Panc1 (cell line): Measurements from ENCODE around the gene CPLX1. TPM values are rescaled to one million over a fixed set of nuclear protein-coding genes. Genes with fewer than 3 reads are reported as not detected.

Source experiments
- ATAC-seq: fragments of 200-7000 bp; cut with Tn5 transposase; 2 replicates; pipeline ENCODE4 v1.9.1; 2020; ENCODE audit warnings: mild to moderate bottlenecking, moderate library complexity
- BruUV-seq: library from RNA; stranded (reverse); fragments of 400-500 nt; replicated peaks from 2 replicates; lab custom pipeline; 2021; lab: Mats Ljungman, UMichigan
- CTCF ChIA-PET: fragments of 300-600 bp; sonication (Branson Sonifier 250); formaldehyde crosslinking; loops from one replicate; lab custom pipeline; 2022; ENCODE audit warnings: antibody characterized with exemption; lab: Charles Lee
- POLR2A ChIA-PET: fragments of 300-600 bp; sonication (Branson Sonifier 250); formaldehyde crosslinking; loops from one replicate; lab custom pipeline; 2022; ENCODE audit warnings: antibody characterized with exemption; lab: Charles Lee
- DNase-seq: peaks from one replicate; pipeline ENCODE4 v3.0.0-alpha.2; 2010; ENCODE audit warnings: low read depth, low spot score
- H3K27ac ChIP-seq: 2 replicates; pipeline ENCODE4 v1.5.1; 2011; ENCODE audit warnings: mild to moderate bottlenecking, low read length, inconsistent platforms
- H3K27me3 ChIP-seq: fragments of 200-500 bp; sonication (Bioruptor generic); 2 replicates; pipeline ENCODE4 v1.6.0; 2014; ENCODE audit warnings: low read length, inconsistent platforms; ENCODE audit not compliant: control insufficient read depth, insufficient read depth
- H3K36me3 ChIP-seq: fragments of 200-500 bp; sonication (Bioruptor generic); 2 replicates; pipeline ENCODE4 v1.5.1; 2014; ENCODE audit warnings: inconsistent platforms, mild to moderate bottlenecking, low read length, moderate library complexity; ENCODE audit not compliant: control insufficient read depth, insufficient read depth
- H3K4me1 ChIP-seq: 2 replicates; pipeline ENCODE4 v1.5.1; 2011; ENCODE audit warnings: inconsistent platforms, mild to moderate bottlenecking, low read length, moderate library complexity; ENCODE audit not compliant: control insufficient read depth, insufficient read depth
- H3K4me3 ChIP-seq, 2 experiments: 2 replicates each; pipeline ENCODE4 v1.5.1; 2011 to 2012; ENCODE audit warnings: low read depth in 2 of 2, low read length in 2 of 2, mild to moderate bottlenecking in 2 of 2, inconsistent platforms in 1 of 2, moderate library complexity in 1 of 2
- H3K9me3 ChIP-seq: fragments of 200-500 bp; sonication (Bioruptor generic); 2 replicates; pipeline ENCODE4 v1.5.1; 2014; ENCODE audit warnings: low read depth, mild to moderate bottlenecking, inconsistent platforms, low read length, moderate library complexity; ENCODE audit not compliant: control insufficient read depth, insufficient read depth
- POLR2AphosphoS5 ChIP-seq: IDR thresholded peaks from 2 replicates; pipeline ENCODE4 v1.6.1; 2012; ENCODE audit warnings: mild to moderate bottlenecking, low read depth, low read length, moderate library complexity
- SIN3A ChIP-seq: IDR thresholded peaks from 2 replicates; pipeline ENCODE4 v1.6.1; 2012; ENCODE audit warnings: low read depth, mild to moderate bottlenecking, low read length, moderate library complexity, borderline replicate concordance; ENCODE audit not compliant: insufficient read depth
- TCF7L2 ChIP-seq: IDR thresholded peaks from 2 replicates; pipeline ENCODE4 v1.6.1; 2011; ENCODE audit warnings: mild to moderate bottlenecking, low read depth, low read length, inconsistent platforms
- in situ Hi-C: cut with HindIII; loops from 2 replicates; pipeline ENCODE4 v1.10.0; 2016; ENCODE audit warnings: low sequenced_read_pairs, low pct_unique_long_range_greater_than_20kb
- intact Hi-C: fragments of 100-400 bp; cut with micrococcal nuclease; formaldehyde crosslinking; loops from one replicate; pipeline ENCODE4 v1.10.0; 2022; ENCODE audit not compliant: unreplicated experiment
- total RNA-seq: library from RNA; stranded (reverse); gene quantifications from one replicate; pipeline ENCODE4 v1.2.1, GENCODE V29; 2021; ENCODE audit not compliant: unreplicated experiment
- TF ChIP-seq, protein P1 (sequence below): fragments of 450-650 bp; IDR thresholded peaks from 2 replicates; pipeline ENCODE4 v1.5.1; 2017; ENCODE audit warnings: mild to moderate bottlenecking
- TF ChIP-seq, protein P2 (sequence below), 2 experiments: IDR thresholded peaks; 2 replicates each; pipeline ENCODE4 v1.6.1; 2011 to 2012; ENCODE audit warnings: low read depth in 2 of 2, control low read depth in 1 of 2, low read length in 1 of 2, mild to moderate bottlenecking in 1 of 2, moderate library complexity in 1 of 2; ENCODE audit not compliant: insufficient read depth in 1 of 2

CPLX1 gene
- total RNA-seq, 1 experiment from 2014 or later: 6.7 TPM

DNA sequence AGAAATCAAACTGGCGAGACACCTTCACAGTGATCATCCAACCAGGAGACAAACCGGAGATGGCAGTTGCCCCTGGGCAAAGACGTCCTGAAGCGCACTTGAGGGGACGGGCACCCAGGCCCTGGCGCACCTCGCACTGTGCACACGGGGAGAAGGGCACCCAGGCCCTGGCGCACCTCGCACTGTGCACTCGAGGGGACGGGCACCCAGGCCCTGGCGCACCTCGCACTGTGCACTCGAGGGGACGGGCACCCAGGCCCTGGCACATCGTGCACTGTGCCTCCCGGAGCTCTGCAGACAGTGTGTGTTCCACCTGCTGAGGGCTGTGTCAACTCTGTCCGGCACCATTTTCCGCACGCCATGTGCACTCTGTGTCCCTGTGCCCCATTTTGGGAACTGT lies 34.6 kb upstream of the CPLX1 start:
- POLR2A ChIA-PET: no interaction called here
- H3K9me3 ChIP-seq: no peaks in the 10 kb centered on the region

DNA sequence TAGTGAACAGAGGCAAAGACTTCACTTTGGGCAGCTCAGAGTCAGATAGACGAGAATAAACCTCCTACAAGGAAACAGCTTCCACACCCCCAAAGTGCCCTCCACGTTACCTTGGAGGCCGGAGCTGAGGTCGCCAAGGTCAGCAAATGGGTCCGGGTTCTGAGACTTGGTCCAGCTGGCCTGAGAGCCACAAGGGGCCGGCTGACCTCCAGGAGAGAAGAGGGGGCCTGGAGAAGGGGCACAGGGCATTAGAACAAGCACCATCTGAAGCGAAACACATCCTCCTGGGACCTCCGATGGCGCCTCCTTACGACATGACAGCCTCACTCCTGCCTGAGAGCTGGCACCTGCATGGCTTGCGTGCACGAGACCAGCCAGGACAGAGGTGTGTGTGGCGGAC lies 33.6 kb upstream of the CPLX1 start:
- DNase-seq (no peak), ATAC-seq (no peak)
- no peak overlapping the region for H3K4me3 ChIP-seq
- H3K27ac ChIP-seq: no peak overlapping the region
- in situ Hi-C loops (no loop called here), intact Hi-C loops (no loop called here)
- POLR2A ChIA-PET: no interaction called here
- no peaks in the 10 kb centered on the region for H3K9me3 ChIP-seq
- CTCF ChIA-PET: no interaction called here
- TF ChIP-seq, protein P1, sequence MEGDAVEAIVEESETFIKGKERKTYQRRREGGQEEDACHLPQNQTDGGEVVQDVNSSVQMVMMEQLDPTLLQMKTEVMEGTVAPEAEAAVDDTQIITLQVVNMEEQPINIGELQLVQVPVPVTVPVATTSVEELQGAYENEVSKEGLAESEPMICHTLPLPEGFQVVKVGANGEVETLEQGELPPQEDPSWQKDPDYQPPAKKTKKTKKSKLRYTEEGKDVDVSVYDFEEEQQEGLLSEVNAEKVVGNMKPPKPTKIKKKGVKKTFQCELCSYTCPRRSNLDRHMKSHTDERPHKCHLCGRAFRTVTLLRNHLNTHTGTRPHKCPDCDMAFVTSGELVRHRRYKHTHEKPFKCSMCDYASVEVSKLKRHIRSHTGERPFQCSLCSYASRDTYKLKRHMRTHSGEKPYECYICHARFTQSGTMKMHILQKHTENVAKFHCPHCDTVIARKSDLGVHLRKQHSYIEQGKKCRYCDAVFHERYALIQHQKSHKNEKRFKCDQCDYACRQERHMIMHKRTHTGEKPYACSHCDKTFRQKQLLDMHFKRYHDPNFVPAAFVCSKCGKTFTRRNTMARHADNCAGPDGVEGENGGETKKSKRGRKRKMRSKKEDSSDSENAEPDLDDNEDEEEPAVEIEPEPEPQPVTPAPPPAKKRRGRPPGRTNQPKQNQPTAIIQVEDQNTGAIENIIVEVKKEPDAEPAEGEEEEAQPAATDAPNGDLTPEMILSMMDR: no peak
- TF ChIP-seq, protein P2, sequence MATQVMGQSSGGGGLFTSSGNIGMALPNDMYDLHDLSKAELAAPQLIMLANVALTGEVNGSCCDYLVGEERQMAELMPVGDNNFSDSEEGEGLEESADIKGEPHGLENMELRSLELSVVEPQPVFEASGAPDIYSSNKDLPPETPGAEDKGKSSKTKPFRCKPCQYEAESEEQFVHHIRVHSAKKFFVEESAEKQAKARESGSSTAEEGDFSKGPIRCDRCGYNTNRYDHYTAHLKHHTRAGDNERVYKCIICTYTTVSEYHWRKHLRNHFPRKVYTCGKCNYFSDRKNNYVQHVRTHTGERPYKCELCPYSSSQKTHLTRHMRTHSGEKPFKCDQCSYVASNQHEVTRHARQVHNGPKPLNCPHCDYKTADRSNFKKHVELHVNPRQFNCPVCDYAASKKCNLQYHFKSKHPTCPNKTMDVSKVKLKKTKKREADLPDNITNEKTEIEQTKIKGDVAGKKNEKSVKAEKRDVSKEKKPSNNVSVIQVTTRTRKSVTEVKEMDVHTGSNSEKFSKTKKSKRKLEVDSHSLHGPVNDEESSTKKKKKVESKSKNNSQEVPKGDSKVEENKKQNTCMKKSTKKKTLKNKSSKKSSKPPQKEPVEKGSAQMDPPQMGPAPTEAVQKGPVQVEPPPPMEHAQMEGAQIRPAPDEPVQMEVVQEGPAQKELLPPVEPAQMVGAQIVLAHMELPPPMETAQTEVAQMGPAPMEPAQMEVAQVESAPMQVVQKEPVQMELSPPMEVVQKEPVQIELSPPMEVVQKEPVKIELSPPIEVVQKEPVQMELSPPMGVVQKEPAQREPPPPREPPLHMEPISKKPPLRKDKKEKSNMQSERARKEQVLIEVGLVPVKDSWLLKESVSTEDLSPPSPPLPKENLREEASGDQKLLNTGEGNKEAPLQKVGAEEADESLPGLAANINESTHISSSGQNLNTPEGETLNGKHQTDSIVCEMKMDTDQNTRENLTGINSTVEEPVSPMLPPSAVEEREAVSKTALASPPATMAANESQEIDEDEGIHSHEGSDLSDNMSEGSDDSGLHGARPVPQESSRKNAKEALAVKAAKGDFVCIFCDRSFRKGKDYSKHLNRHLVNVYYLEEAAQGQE (IDR thresholded peaks at IDR 0.05; ENCODE audit: insufficient read depth in 1 of 2, low read depth in 2 of 2, low read length in 1 of 2): no peak
- TF ChIP-seq TCF7L2 (no peak), SIN3A (no peak), POLR2AphosphoS5 (no peak)
- no peaks in the 10 kb centered on the region for H3K27me3 ChIP-seq
- BruUV-seq: no TSS peak
- H3K36me3 ChIP-seq: no peaks in the 10 kb centered on the region
- H3K4me1 ChIP-seq: no peaks in the 10 kb centered on the region

More for the DNA sequence above, 34.6 kb upstream of the CPLX1 start:
- DNase-seq (no peak), ATAC-seq (no peak)
- CTCF ChIA-PET: no interaction called here
- Histone ChIP-seq H3K4me1 (no peaks in the 10 kb centered on the region), H3K4me3 (no peak overlapping the region), H3K27me3 (no peaks in the 10 kb centered on the region), H3K36me3 (no peaks in the 10 kb centered on the region), H3K27ac (no peak overlapping the region)
- no TSS peak for BruUV-seq
- intact Hi-C loops: no loop called here
- in situ Hi-C loops: no loop called here
- TF ChIP-seq SIN3A: no peak
- TF ChIP-seq, protein P2 (IDR thresholded peaks at IDR 0.05; ENCODE audit: insufficient read depth in 1 of 2, low read depth in 2 of 2, low read length in 1 of 2): no peak
- no peak for TF ChIP-seq TCF7L2
- no peak for TF ChIP-seq POLR2AphosphoS5
- TF ChIP-seq, protein P1: no peak
